ENCODE measurements around the gene MAN1C1. TPM values are rescaled to one million over a fixed set of nuclear protein-coding genes. Genes with fewer than 3 reads are reported as not detected.
A peak's percentile ranks its signal among the peaks of the same experiment; 100 is the strongest.

MAN1C1 gene
- polyA plus RNA-seq, 1 of the 3 experiments (the other 2 are of a cell fraction): 0.20 TPM

DNA sequence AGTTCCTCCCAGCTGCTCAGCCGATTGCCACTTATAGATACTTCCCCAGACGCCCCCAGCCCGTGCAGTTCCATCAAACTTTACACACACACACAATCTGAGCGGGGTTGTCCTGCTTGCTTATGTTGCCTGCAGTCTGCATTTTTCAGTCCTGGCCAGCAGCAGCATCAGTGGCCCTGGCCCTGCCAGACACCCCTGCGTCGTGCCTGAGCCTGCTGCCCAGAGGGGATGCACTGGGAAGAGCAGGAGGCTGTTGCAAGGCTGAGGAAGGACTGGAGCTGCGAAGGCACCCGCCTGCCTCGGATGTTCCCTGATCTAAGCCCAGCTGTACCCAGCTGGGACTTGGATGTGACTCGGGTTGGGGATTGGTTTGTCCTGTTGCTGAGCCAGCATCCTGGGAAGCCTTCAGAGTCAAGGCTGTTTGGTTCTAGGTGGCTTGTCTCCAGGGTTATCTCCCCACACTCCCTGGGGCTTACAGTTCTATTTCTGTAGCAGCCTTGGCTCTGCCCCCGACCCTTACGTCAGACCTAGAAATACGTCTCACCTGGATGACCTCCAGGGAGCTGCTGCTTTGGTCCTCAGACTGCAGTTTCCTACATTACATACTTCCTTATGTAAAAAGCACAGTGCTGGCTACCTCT lies 42.3 kb downstream of the MAN1C1 start:
- peak; percentile 80 for DNase-seq
- Histone ChIP-seq H3K9me3 (no peaks in the 10 kb centered on the region), H3K4me1 (ENCODE audit: control insufficient read depth in 1 of 2, insufficient read depth in 2 of 2, low read depth in 1 of 2, low read length in 1 of 2) (peaks cover 0 to 23% of the 10 kb centered on the region in 2 experiments; a peak in 2 of 4 replicates), H3K27ac (ENCODE audit: low read depth in 2 of 2, low read length in 1 of 2) (peak overlapping the region in 1 of 2 experiments; percentile 71; a peak in 2 of 4 replicates), H3F3A (replicated peaks; ENCODE audit: insufficient read depth) (no peaks in the 10 kb centered on the region), H2AFZ (ENCODE audit: low read depth) (no peak overlapping the region), H3K9me2 (no peaks in the 10 kb centered on the region), H3K9ac (no peak overlapping the region), H3K27me3 (ENCODE audit: insufficient read depth) (peaks cover 6% of the 10 kb centered on the region; the same call in 1 of the 2 replicates), H3K4me3 (ENCODE audit: low read depth in 2 of 2, low read length in 1 of 2) (no peak overlapping the region), H3K4me2 (no peak overlapping the region), H3K36me3 (replicated peaks in 1 of 2; ENCODE audit: control insufficient read depth in 1 of 2, insufficient read depth in 2 of 2, low read length in 1 of 2) (no peaks in the 10 kb centered on the region), H3K79me2 (ENCODE audit: insufficient read depth) (no peaks in the 10 kb centered on the region), H4K20me1 (ENCODE audit: insufficient read depth) (no peaks in the 10 kb centered on the region)
- WGBS (ENCODE audit: low lambda C conversion rate): 62% methylated on average over 11 of the region's 13 CpGs
- ChIA-PET CTCF (interaction anchor here (0.6 to 2.1 kb wide), 8 partner anchors 14 to 218 kb away, joined by 3 to 8 read pairs (median 4); no protein-coding TSS in a partner anchor), POLR2A (no interaction called here)
- TF ChIP-seq EP300 (IDR thresholded peaks at IDR 0.05; ENCODE audit: borderline replicate concordance in 1 of 2, low read depth in 1 of 2, low read length in 1 of 2): peak in 1 of 2 experiments; percentile 35; a peak in 2 of 4 replicates
- TF ChIP-seq, protein P1, sequence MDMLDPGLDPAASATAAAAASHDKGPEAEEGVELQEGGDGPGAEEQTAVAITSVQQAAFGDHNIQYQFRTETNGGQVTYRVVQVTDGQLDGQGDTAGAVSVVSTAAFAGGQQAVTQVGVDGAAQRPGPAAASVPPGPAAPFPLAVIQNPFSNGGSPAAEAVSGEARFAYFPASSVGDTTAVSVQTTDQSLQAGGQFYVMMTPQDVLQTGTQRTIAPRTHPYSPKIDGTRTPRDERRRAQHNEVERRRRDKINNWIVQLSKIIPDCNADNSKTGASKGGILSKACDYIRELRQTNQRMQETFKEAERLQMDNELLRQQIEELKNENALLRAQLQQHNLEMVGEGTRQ (IDR thresholded peaks at IDR 0.05; ENCODE audit: borderline replicate concordance, low read depth, low read length): no peak
- TF ChIP-seq, protein P2, sequence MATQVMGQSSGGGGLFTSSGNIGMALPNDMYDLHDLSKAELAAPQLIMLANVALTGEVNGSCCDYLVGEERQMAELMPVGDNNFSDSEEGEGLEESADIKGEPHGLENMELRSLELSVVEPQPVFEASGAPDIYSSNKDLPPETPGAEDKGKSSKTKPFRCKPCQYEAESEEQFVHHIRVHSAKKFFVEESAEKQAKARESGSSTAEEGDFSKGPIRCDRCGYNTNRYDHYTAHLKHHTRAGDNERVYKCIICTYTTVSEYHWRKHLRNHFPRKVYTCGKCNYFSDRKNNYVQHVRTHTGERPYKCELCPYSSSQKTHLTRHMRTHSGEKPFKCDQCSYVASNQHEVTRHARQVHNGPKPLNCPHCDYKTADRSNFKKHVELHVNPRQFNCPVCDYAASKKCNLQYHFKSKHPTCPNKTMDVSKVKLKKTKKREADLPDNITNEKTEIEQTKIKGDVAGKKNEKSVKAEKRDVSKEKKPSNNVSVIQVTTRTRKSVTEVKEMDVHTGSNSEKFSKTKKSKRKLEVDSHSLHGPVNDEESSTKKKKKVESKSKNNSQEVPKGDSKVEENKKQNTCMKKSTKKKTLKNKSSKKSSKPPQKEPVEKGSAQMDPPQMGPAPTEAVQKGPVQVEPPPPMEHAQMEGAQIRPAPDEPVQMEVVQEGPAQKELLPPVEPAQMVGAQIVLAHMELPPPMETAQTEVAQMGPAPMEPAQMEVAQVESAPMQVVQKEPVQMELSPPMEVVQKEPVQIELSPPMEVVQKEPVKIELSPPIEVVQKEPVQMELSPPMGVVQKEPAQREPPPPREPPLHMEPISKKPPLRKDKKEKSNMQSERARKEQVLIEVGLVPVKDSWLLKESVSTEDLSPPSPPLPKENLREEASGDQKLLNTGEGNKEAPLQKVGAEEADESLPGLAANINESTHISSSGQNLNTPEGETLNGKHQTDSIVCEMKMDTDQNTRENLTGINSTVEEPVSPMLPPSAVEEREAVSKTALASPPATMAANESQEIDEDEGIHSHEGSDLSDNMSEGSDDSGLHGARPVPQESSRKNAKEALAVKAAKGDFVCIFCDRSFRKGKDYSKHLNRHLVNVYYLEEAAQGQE (IDR thresholded peaks at IDR 0.05; ENCODE audit: low read depth, low read length): no peak
- no peak for TF ChIP-seq GABPA (IDR thresholded peaks at IDR 0.05; ENCODE audit: low read depth)
- 0 out of 2 replicates have a peak, but pooled peaks have one; percentile 17 for TF ChIP-seq GATA2 (CRISPR knock-in tag; IDR thresholded peaks at IDR 0.05)
- TF ChIP-seq RAD21 (IDR thresholded peaks at IDR 0.05; ENCODE audit: low read length): peak; percentile 12; the same call in 1 of the 2 replicates
- TF ChIP-seq RCOR1 (IDR thresholded peaks at IDR 0.05; ENCODE audit: low read length): peak; percentile 46; the same call in 1 of the 2 replicates
- peak; percentile 32 for TF ChIP-seq CHD2 (IDR thresholded peaks at IDR 0.05; ENCODE audit: low read length, partially characterized antibody)
- TF ChIP-seq RFX5 (IDR thresholded peaks at IDR 0.05; ENCODE audit: low read length): no peak
- no peak; the same call in 1 of the 2 replicates for TF ChIP-seq SMC3 (IDR thresholded peaks at IDR 0.05; ENCODE audit: low read depth, low read length)
